ENCODE measurements around the gene LARP4B. TPM values are rescaled to one million over a fixed set of nuclear protein-coding genes. Genes with fewer than 3 reads are reported as not detected.

The LARP4B gene
- total and polyA plus RNA-seq, 2 donors (not counting 1 experiment from before 2014, with no cell fraction given): 35.6 to 129 TPM

DNA sequence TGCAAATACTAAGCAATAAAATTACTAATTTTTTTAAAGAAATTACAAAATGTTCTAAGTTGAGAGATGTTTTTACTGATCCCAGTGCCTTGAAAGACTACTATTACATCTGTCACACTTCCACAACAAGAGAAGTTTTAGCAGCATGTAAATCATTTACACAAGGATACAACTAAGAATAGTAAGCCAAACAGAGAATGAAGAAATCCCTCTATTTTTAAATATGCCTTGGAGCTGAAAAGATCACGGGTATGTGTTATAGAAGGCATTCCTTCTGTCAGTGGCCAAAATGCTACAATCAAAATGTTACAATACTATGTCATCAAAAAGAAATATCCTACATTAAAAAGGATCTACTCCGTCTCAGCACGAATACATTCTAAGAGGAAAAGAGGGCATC is 52.6 kb downstream of the LARP4B start:
- no peak for ATAC-seq (ENCODE audit: low read depth)
- Histone ChIP-seq H3K9me3 (ENCODE audit: control extremely low read depth in 1 of 3, control insufficient read depth in 2 of 3, insufficient read depth in 1 of 3, low read length in 2 of 3) (no peaks in the 10 kb centered on the region), H4K20me1 (ENCODE audit: control insufficient read depth, insufficient read depth, low read length, poor library complexity, severe bottlenecking) (peaks cover 35% of the 10 kb centered on the region), H3K4me2 (replicated peaks; ENCODE audit: low read depth, low read length, poor library complexity, severe bottlenecking) (no peak overlapping the region), H2AFZ (ENCODE audit: insufficient read depth, low read depth, low read length, poor library complexity, severe bottlenecking) (no peak overlapping the region), H3K36me3 (replicated peaks in 1 of 2; ENCODE audit: control extremely low read depth in 1 of 2, control insufficient read depth in 1 of 2, extremely low read depth in 1 of 2, insufficient read depth in 2 of 2, low read length in 1 of 2) (peaks cover 21 to 78% of the 10 kb centered on the region in 2 experiments), H3K4me1 (ENCODE audit: control insufficient read depth in 2 of 2, insufficient read depth in 2 of 2, low read length in 2 of 2) (no peaks in the 10 kb centered on the region), H3K4me3 (ENCODE audit: control extremely low read depth in 1 of 5, extremely low read depth in 1 of 5, insufficient read depth in 1 of 5, low read depth in 2 of 5, low read length in 4 of 5) (no peak overlapping the region), H3K27me3 (replicated peaks in 1 of 4; ENCODE audit: control extremely low read depth in 1 of 4, control insufficient read depth in 3 of 4, insufficient read depth in 4 of 4, low read length in 3 of 4) (no peaks in the 10 kb centered on the region), H3K27ac (ENCODE audit: low read length in 2 of 2) (no peak overlapping the region), H3K79me2 (ENCODE audit: control insufficient read depth, insufficient read depth, low read length) (peaks cover 80% of the 10 kb centered on the region), H3K9ac (ENCODE audit: low read length) (no peak overlapping the region)
- H3K4me1 Mint-ChIP-seq: peaks cover 3% of the 10 kb centered on the region
- H3K9me3 Mint-ChIP-seq (ENCODE audit: insufficient read depth): no peaks in the 10 kb centered on the region
- H3K27me3 Mint-ChIP-seq: no peaks in the 10 kb centered on the region
- ChIA-PET POLR2A (no interaction called here), CTCF (no interaction called here)
- intact Hi-C loops (cut with micrococcal nuclease): no loop called here
- H3K4me3 Mint-ChIP-seq: no peak overlapping the region
- no peak for TF ChIP-seq EZH2 (IDR thresholded peaks at IDR 0.05; ENCODE audit: borderline replicate concordance, insufficient read depth, low read depth, low read length, poor library complexity, severe bottlenecking)
- TF ChIP-seq, protein P1, sequence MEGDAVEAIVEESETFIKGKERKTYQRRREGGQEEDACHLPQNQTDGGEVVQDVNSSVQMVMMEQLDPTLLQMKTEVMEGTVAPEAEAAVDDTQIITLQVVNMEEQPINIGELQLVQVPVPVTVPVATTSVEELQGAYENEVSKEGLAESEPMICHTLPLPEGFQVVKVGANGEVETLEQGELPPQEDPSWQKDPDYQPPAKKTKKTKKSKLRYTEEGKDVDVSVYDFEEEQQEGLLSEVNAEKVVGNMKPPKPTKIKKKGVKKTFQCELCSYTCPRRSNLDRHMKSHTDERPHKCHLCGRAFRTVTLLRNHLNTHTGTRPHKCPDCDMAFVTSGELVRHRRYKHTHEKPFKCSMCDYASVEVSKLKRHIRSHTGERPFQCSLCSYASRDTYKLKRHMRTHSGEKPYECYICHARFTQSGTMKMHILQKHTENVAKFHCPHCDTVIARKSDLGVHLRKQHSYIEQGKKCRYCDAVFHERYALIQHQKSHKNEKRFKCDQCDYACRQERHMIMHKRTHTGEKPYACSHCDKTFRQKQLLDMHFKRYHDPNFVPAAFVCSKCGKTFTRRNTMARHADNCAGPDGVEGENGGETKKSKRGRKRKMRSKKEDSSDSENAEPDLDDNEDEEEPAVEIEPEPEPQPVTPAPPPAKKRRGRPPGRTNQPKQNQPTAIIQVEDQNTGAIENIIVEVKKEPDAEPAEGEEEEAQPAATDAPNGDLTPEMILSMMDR (IDR thresholded peaks at IDR 0.05): no peak
- no peak for DNase-seq
- no peak overlapping the region for H3K27ac Mint-ChIP-seq
- WGBS (ENCODE audit: insufficient coverage): no CpG with 5 or more reads among the region's 3 CpGs

DNA sequence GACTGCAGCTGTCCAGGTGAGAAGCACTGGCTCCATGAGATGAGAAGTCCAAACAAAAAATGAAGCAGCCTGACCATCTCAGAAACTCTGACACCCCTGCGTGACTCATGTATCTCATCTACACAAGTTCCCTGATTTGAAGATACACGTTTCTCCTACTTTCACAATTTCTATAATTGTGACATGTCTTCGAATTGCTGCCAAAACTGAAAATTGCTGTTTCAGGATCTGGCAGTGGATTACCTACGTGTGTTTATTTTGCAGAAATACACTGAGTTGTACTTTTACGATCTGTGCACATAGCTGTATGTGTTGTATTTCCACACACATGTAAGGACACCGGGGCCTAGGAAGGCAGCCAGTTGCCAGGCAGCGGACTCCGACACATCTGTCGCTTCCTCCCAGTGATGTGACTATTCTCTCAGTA is 53.2 kb downstream of the LARP4B start:
- TF ChIP-seq, protein P1 (IDR thresholded peaks at IDR 0.05): no peak
- Histone ChIP-seq H3K4me1 (ENCODE audit: control insufficient read depth in 2 of 2, insufficient read depth in 2 of 2, low read length in 2 of 2) (no peaks in the 10 kb centered on the region), H3K4me3 (ENCODE audit: control extremely low read depth in 1 of 5, extremely low read depth in 1 of 5, insufficient read depth in 1 of 5, low read depth in 2 of 5, low read length in 4 of 5) (no peak overlapping the region), H4K20me1 (ENCODE audit: control insufficient read depth, insufficient read depth, low read length, poor library complexity, severe bottlenecking) (peaks cover 39% of the 10 kb centered on the region), H3K4me2 (replicated peaks; ENCODE audit: low read depth, low read length, poor library complexity, severe bottlenecking) (no peak overlapping the region), H3K9ac (ENCODE audit: low read length) (no peak overlapping the region), H3K79me2 (ENCODE audit: control insufficient read depth, insufficient read depth, low read length) (peaks cover 85% of the 10 kb centered on the region), H3K36me3 (replicated peaks in 1 of 2; ENCODE audit: control extremely low read depth in 1 of 2, control insufficient read depth in 1 of 2, extremely low read depth in 1 of 2, insufficient read depth in 2 of 2, low read length in 1 of 2) (peaks cover 21 to 75% of the 10 kb centered on the region in 2 experiments), H2AFZ (ENCODE audit: insufficient read depth, low read depth, low read length, poor library complexity, severe bottlenecking) (no peak overlapping the region), H3K9me3 (ENCODE audit: control extremely low read depth in 1 of 3, control insufficient read depth in 2 of 3, insufficient read depth in 1 of 3, low read length in 2 of 3) (no peaks in the 10 kb centered on the region), H3K27ac (ENCODE audit: low read length in 2 of 2) (no peak overlapping the region), H3K27me3 (replicated peaks in 1 of 4; ENCODE audit: control extremely low read depth in 1 of 4, control insufficient read depth in 3 of 4, insufficient read depth in 4 of 4, low read length in 3 of 4) (no peaks in the 10 kb centered on the region)
- DNase-seq: no peak
- H3K27ac Mint-ChIP-seq: no peak overlapping the region
- CTCF ChIA-PET: no interaction called here
- no peak for ATAC-seq (ENCODE audit: low read depth)
- H3K4me3 Mint-ChIP-seq: no peak overlapping the region
- intact Hi-C loops (cut with micrococcal nuclease): no loop called here
- H3K27me3 Mint-ChIP-seq: no peaks in the 10 kb centered on the region
- POLR2A ChIA-PET: no interaction called here
- peaks cover 1% of the 10 kb centered on the region for H3K4me1 Mint-ChIP-seq
- WGBS (ENCODE audit: insufficient coverage): 95% methylated on average over 3 of the region's 9 CpGs
- no peaks in the 10 kb centered on the region for H3K9me3 Mint-ChIP-seq (ENCODE audit: insufficient read depth)

Measured in B cell (primary cell).